A549 treated with Hydrocortisone at 1 μM for 4 hours (cell line): ENCODE measurements around the gene ZRANB3. TPM values are rescaled to one million over a fixed set of nuclear protein-coding genes. Genes with fewer than 3 reads are reported as not detected.

Experiments used
- total RNA-seq: library from RNA; stranded (reverse); fragments of 200-300 nt; extraction: Qiagen RNA extraction; gene quantifications from 5 replicates; pipeline ENCODE4 v1.2.3, GENCODE V29; 2022

The ZRANB3 gene
- 4.5 to 6.0 TPM (median 5.3 TPM) in 5 replicates for total RNA-seq

DNA sequence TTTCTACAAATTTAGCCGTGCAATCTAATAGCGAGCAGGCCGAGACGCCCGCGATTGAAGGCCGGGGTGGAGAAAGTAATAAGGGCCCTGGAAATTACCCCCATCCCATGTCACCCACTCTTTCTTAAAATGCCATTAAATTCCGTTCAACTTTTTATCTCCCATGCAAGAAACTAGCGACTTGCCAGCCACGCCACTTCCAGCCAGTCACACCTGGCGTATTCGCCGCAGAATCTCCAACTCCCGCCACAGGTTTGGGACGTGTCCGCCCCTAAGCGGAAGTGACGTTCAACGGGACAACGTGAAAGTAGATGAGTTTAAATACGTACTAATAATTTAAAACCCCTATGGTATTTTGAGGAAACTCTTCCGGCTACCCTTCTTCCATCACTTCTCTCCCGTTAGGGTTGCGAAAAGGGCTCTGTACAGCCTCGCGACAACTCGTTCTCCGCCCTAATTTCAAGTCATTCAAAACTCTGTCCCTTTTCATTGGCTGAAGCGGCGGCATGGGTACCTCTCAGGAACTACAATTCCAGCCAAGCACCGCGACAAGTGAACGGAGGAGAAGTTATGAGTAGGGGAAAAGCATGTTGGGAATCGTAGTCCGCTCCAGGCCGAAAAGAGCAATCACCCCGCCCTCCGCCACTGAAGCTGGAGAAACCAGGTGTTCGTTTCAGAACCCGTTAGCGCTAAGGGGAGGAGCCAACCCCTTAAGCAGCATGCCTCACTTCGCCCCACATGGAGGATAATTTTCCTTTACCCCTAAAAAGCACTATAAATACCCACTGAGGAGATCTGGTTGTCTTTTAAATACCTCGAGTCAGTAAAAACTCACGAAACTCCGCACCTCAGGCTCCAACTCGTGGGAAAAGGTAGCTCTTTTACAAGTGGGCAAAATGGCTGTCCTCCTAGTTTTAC, at the start of gene ZRANB3:
TSS of gene ZRANB3 (minus strand) at position 906 of the 918 bp plus-strand sequence.

DNA sequence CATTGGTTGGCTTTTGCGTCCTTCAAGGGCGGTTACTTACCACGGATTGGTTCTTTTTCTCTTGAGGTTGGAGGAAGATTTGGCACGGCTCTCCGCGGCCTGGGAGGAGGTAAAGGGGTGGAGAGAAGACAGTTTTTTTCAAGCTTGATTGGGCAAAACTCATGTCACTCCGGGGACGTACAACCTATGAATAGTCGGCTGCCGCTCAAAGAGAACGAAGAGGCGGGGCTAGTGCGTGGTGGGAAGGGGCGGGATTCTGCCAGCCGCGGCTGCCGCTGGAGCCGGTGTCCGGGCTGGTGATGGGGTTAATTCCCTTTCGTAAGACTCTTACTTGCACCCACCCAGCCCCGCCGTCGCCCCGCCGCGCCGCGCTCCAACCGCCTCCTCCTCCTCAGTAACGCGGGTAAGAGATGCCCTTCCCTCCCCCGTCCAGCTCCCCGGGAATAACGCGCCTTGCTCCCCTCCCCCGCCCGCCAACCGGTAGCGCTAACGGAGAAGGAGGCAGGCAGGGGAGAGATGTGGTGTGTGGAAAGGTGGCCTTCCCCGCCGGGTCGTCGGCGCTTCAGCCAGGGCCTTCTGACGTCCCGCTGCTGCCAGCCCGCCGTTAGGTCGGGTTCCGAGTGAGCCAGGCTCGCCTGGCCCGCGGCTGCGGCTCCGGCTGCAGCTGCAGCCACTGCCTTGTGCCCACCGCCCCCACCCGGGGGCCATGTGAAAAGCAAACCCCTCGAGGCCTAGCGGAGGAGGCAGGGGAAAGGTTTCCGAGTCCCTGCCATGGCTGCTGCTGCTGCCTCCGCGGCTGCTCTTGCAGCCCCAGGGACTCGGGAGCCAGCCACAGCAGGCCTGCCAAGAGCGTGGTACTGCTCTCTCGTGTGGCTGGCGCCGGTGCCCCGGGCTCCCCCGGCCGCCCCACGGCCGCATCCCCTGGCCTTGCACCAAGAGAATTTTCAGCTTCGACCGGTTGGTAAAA, 496 bp upstream of the ZRANB3 start, which contains the start of gene R3HDM1:
TSS of gene R3HDM1 (plus strand) at position 254 of the 967 bp plus-strand sequence. CDS start 73,362 bp downstream, outside the sequence.

Other genes with a start within 250 kb of the ZRANB3 start
- gene R3HDM1, start 266 bp upstream of the ZRANB3 start, total RNA-seq: 21.8 to 27.0 TPM (median 22.6 TPM) in 5 replicates
- 28.6 to 47.2 TPM (median 38.5 TPM) in 5 replicates for gene UBXN4, start 210.6 kb upstream of the ZRANB3 start, total RNA-seq